C1 segment of cervical spinal cord (tissue), 14 donors: ENCODE measurements around the gene DNAJC24.
"Not testable (repeated sequence)": the region's sequence is repeated elsewhere in the genome, so short reads cannot be mapped to it uniquely, and the experiment has no call there.

Experiments used
- DNase-seq, 14 donors: peaks; one replicate each; lab custom pipeline; 2025; lab: John Stamatoyannopoulos, UW

The DNAJC24 gene, protein sequence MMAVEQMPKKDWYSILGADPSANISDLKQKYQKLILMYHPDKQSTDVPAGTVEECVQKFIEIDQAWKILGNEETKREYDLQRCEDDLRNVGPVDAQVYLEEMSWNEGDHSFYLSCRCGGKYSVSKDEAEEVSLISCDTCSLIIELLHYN

GRCh38 chr11:31369348-31370329 is at the start of gene DNAJC24, which contains the start of gene DCDC1:
DNAJC24 (plus strand) TSS chr11:31369860; CDS start chr11:31370749, 889 bp downstream.
DCDC1 (minus strand) TSS chr11:31369739; CDS start chr11:31328280, 41,459 bp downstream.
- DNase-seq: peak; percentile 19 to 88 (median 82)

- DNase-seq: not testable (repeated sequence)
These were observed 48.2 kb upstream of the DNAJC24 start for GRCh38 chr11:31321494-31321893.

- no peak for DNase-seq
These were observed 46.5 kb upstream of the DNAJC24 start for GRCh38 chr11:31323145-31323544.

- no peak for DNase-seq
These were observed 44.5 kb upstream of the DNAJC24 start for GRCh38 chr11:31325160-31325559.

DNA sequence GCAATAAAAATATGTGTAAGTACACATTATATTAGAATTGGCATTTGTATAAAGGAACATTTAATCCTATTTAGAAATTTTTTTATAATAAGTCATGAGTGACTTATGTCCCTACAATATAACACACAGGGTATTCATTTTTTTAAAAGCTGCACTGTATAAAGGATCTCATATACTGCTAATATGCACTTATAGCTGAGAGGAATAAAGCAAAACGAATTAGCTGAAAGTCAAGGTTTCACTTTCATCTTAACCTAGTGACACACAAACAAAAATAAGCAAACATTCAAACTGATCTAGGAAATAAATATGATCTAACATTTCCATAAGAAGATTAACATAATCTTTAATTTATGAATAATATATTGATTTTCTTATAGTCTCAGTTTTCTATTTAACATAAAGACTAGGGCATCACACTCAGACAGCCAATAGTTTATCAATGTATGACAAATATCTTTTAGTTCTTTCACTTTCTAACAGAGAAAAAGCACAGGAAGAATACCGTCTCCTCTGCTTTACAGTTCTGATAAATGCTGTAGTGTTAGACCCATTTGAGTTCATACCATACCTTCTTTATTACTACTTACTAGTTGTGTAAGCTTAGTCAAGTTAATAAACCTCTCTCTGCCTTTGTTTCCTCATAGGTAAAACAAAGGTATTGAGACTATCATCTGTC is 43.1 kb upstream of the DNAJC24 start:
- DNase-seq: no peak

- no peak for DNase-seq
These were observed 42.2 kb upstream of the DNAJC24 start for GRCh38 chr11:31327417-31327816.

DNA sequence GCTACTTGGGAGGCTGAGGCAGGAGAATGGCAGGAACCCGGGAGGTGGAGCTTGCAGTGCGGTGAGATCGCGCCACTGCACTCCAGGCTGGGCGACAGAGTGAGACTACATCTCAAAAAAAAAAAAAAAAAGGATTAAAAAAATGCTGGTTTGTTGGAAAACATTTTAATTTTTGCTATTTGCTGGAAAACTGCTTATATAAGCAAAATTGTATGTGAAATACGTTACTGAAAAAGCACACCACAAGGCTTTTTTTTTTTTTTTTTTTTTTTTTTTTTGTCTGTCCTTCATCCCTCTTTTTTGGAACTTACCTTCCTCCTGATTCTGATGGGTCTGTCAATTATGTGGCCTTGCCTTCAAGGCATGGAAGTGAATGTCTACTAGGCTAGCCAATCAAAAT is 41.0 kb upstream of the DNAJC24 start:
- DNase-seq: no peak

DNA sequence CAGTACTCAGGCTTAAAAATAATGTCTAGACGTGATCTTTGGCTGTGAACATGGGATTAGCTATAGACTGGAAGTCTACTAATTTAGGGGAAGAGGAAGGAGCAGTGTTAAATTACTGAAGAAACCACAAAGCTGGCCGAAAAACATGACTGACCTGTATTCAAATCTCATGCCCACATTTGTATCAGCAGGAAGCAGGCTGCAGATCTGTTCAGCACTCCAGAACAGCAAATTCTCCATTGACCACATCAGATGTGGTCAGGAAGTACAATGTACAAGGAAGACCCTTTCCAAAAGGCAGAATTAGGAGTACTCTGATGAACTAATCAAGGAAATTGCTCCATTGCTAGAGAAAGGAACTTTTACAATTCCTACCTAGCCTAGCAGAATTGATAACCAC is 31.9 kb upstream of the DNAJC24 start:
- no peak for DNase-seq

- peak in 1 of 14 donors; percentile 2 for DNase-seq
These were observed 28.6 kb upstream of the DNAJC24 start for GRCh38 chr11:31340903-31341572.

DNA sequence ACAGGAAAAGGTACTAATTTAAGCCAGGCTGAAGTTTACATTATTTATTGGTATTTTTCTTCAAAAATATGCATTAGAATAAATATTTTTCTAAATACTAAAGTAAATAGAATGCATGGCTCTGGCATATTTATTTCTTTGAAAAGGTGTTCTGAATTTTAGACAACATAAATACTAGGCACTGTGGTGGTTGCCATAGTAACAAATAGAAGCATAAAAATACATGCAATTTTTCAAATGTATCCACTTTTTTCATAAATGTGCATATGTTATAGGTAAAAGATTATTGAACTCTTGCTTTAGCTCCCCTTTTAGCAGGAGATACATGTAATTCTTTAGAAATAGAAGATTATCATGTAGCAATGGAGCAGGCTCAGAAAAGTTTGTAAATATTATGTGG is 18.5 kb upstream of the DNAJC24 start:
- no peak for DNase-seq

DNA sequence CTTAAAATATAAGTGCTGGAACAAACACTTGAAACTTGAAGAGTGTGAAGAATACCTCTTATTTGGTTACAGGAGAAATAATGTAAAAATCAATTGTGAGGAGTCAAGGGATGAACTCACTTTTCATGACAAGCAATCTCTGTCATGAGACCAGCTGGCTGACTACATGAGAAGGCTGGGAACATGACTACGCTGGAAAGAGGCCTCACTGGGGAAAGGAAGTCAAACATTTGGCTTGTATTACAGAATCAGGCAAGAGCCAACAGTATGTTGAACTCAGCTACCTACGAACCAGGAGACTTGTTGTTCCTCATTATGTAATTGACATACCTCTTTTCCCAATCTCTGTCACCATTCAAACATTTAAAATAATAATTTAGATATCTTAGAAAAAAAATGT is 14.5 kb upstream of the DNAJC24 start:
- no peak for DNase-seq

DNA sequence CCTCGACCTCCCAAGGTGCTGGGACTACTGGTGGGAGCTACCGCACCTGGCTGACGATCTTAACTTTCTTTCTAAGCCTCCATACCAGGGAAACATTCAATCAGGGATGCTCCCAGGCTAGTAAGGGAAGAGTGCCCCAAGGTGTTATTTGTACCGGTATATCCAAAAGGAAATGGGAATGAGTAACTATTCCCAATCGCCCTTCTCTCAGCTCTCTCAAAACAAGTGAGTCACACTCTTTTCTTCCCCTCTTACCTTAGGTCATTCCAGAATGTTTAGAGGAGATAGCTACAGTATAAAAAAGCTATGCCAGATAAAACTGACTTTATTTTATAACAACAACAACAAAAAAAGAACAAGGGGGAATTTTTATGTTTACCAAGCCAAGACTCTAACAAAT is 13.8 kb upstream of the DNAJC24 start:
- no peak for DNase-seq

- no peak for DNase-seq
These were observed 7.9 kb upstream of the DNAJC24 start for GRCh38 chr11:31361743-31362142.

DNA sequence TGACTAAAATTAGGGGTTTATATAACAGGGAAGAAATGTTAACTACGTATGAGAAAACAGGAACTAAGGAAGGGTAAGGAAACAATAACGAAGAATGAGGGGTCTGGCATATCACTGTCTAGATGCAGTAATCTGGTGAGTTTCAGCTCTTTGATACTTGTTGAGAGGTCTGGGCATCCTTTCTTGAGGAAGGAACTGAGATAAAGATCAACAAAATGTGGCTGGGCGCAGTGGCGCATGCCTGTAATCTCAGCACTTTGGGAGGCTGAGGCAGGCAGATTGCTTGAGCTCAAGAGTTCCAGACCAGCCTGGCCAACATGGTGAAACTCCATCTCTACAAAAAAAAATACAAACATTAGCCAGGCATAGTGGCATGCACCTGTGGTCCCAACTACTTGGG is 2.9 kb upstream of the DNAJC24 start:
- DNase-seq: no peak

DNA sequence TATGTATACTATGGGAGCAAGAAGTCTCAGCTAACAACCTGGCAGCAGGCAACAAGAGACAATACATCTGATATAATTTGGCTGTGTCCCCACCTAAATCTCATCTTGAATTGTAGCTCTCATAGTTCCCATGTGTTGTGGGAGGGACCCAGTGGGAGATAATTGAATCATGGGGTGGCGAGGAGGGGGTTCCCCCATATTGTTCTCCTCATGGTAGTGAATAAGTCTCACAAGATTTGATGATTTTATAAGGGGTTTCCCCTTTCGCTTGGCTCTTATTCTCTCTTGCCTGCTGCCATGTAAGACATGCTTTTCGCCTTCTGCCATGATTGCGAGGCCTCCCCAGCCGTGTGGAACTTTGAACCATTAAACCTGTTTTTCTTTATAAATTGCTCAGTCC is 6.2 kb downstream of the DNAJC24 start:
- no peak for DNase-seq

DNA sequence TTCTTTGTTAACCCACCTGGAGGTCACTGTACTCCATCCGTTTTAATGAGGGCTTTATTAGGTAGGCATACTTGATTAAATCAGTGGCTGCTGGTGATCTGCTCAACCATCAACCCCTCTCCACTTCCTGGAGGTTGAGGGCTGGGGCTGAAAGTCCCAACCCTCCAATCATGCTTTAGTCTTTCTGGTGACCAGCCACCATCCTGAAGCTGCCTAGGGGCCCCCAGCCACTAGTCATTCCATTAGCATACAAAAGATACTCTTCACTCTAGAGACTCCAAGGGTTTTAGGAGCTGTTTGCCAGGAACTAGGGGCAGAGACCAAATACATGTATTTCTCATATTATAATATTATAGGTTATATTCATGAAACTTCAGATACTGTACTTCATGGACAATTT is 13.5 kb downstream of the DNAJC24 start:
- no peak for DNase-seq

DNA sequence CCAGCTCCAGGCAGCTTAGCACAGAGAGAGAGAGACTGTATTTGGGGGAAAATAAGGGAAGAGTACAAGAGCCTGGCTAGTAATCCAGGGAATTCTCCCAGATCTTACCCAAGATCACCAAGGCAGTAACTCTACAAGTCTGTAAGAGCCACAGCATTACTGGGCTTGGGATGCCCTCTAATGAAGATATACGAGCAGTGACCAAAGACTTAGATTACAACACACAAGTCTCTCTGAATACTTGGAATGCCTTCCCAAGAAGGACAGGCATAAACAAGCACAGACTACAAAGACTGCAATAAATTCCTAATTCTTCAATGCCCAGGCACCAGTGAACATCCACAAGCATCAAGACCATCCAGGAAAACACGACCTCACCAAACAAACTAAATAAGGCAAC is 17.7 kb downstream of the DNAJC24 start:
- no peak for DNase-seq

DNA sequence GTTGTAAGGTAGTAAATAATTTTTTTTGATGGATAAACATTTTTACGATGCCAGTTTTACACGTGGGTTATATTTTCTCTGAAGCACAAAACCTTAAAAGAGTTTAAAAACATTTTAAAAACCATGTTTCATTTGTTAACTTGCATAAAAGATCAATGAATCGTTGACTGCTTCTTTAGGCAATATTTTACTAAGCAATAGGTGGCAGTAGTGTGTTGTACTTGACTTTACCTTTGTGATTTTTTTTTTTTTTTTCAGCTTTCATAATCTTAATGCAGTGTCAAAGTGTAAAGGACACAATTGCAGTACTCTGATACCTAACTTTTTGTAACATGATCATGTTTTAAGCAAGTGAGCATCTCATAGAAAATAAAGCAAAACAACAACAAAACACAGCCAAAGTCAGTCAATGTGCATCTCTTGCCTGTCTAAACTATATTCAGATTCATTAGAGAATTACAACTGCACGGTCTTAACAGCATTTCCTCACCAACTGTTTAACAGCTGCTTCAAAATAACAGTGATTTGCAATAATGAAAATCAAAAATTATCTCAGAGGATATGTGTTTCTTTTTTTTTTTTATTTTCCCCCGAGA is 27.7 kb downstream of the DNAJC24 start:
- DNase-seq: peak in 1 of 14 donors; percentile 3

GRCh38 chr11:31404614-31405013 is 35.0 kb downstream of the DNAJC24 start:
- no peak for DNase-seq

- no peak for DNase-seq
These were observed 38.5 kb downstream of the DNAJC24 start for GRCh38 chr11:31408201-31408600.

DNA sequence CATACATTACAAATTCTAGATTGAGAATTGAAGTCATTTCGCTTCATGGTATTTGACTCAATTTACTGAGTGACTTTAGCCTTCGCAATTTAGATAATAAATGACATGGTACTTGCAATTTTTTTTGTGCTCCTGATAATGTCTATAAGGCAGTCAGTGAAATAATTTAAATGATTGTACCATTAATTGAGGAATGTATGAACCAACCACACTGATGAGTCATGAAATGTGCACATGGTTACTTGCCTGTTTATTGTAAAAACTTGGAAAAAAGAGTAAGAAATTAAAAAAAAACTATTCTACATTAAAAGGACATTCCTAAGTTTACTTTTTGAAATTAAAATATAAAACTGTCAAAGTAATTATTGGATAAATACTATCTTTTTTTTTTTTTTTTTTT is 43.3 kb downstream of the DNAJC24 start:
- no peak for DNase-seq
